Subcutaneous abdominal adipose tissue (tissue), 5 donors: Measurements from ENCODE around the gene CRNN.

Experiments used
- H3K27ac ChIP-seq: one replicate; pipeline ENCODE4 v1.7.0; 2013; ENCODE audit warnings: low read depth, mild to moderate bottlenecking, inconsistent platforms, low read length, moderate library complexity
- H3K27me3 ChIP-seq, 5 donors: one replicate each; pipeline ENCODE4 v1.7.0; 2013; ENCODE audit warnings: low read length in 5 of 5, inconsistent platforms in 1 of 5; ENCODE audit not compliant: control insufficient read depth in 5 of 5, insufficient read depth in 4 of 5
- H3K36me3 ChIP-seq, 5 donors: one replicate each; pipeline ENCODE4 v1.7.0; 2013; ENCODE audit warnings: low read length in 5 of 5; ENCODE audit not compliant: control insufficient read depth in 5 of 5, insufficient read depth in 5 of 5
- H3K4me1 ChIP-seq, 5 donors: one replicate each; pipeline ENCODE4 v1.7.0; 2013; ENCODE audit warnings: low read length in 5 of 5, mild to moderate bottlenecking in 3 of 5, moderate library complexity in 1 of 5; ENCODE audit not compliant: control insufficient read depth in 5 of 5, insufficient read depth in 5 of 5
- H3K4me3 ChIP-seq, 5 donors: one replicate each; pipeline ENCODE4 v1.7.0; 2013; ENCODE audit warnings: low read length in 5 of 5, low read depth in 1 of 5
- H3K9ac ChIP-seq, 5 donors: one replicate each; pipeline ENCODE4 v1.7.0; 2013; ENCODE audit warnings: low read length in 5 of 5, mild to moderate bottlenecking in 4 of 5, moderate library complexity in 3 of 5
- H3K9me3 ChIP-seq, 5 donors: one replicate each; pipeline ENCODE4 v1.7.0; 2013; ENCODE audit warnings: low read length in 5 of 5; ENCODE audit not compliant: control insufficient read depth in 5 of 5
- donor health status: healthy.
- donor health status: healthy.
- donor health status: healthy.
- donor health status: healthy.
- donor health status: healthy.

Gene CRNN

GRCh38 chr1:152413909-152414308, at the start of gene CRNN:
Gene CRNN (minus strand): TSS chr1:152414263. CDS start chr1:152412233, 2,030 bp downstream.
- Histone ChIP-seq H3K9me3 (no peaks in the 10 kb centered on the region), H3K4me1 (no peaks in the 10 kb centered on the region), H3K27ac (no peak within 1 kb of the TSS), H3K9ac (no peak within 1 kb of the TSS), H3K36me3 (no peaks in the 10 kb centered on the region), H3K4me3 (no peak within 1 kb of the TSS), H3K27me3 (peaks cover 0 to 5% (median 3%) of the 10 kb centered on the region in 5 donors)

- Histone ChIP-seq H3K4me1 (peaks cover 0 to 6% (median 4%) of the 10 kb centered on the region in 5 donors), H3K27ac (no peak overlapping the region), H3K27me3 (no peaks in the 10 kb centered on the region), H3K9me3 (no peaks in the 10 kb centered on the region), H3K36me3 (no peaks in the 10 kb centered on the region), H3K4me3 (no peak overlapping the region), H3K9ac (no peak overlapping the region)
These were observed 48.6 kb upstream of the CRNN start for GRCh38 chr1:152462636-152463035.

- no peaks in the 10 kb centered on the region for H3K36me3 ChIP-seq
- H3K4me3 ChIP-seq = no peak overlapping the region
- H3K27ac ChIP-seq = no peak overlapping the region
- H3K4me1 ChIP-seq = peaks cover 0 to 6% (median 4%) of the 10 kb centered on the region in 5 donors
- H3K27me3 ChIP-seq = peaks cover 0 to 3% (median 0%) of the 10 kb centered on the region in 5 donors
- H3K9ac ChIP-seq = no peak overlapping the region
- H3K9me3 ChIP-seq = no peaks in the 10 kb centered on the region
These were observed 47.5 kb upstream of the CRNN start for GRCh38 chr1:152461544-152461943.

- no peak overlapping the region for H3K9ac ChIP-seq
- peaks cover 0 to 6% (median 4%) of the 10 kb centered on the region in 5 donors for H3K4me1 ChIP-seq
- no peaks in the 10 kb centered on the region for H3K9me3 ChIP-seq
- peaks cover 0 to 3% (median 0%) of the 10 kb centered on the region in 5 donors for H3K27me3 ChIP-seq
- no peak overlapping the region for H3K4me3 ChIP-seq
- H3K36me3 ChIP-seq = no peaks in the 10 kb centered on the region
- H3K27ac ChIP-seq = no peak overlapping the region
These were observed 46.5 kb upstream of the CRNN start for GRCh38 chr1:152460529-152460899.

GRCh38 chr1:152459596-152460528, 45.8 kb upstream of the CRNN start:
- Histone ChIP-seq H3K4me1 (peaks cover 0 to 6% (median 4%) of the 10 kb centered on the region in 5 donors), H3K4me3 (peak overlapping the region in 4 of 5 donors; percentile 4 to 43 (median 42)), H3K9ac (peak overlapping the region in 2 of 5 donors; percentile 13 to 57), H3K9me3 (no peaks in the 10 kb centered on the region), H3K27ac (no peak overlapping the region), H3K27me3 (peaks cover 0 to 3% (median 0%) of the 10 kb centered on the region in 5 donors), H3K36me3 (no peaks in the 10 kb centered on the region)

GRCh38 chr1:152458384-152459185, 44.5 kb upstream of the CRNN start:
- Histone ChIP-seq H3K9me3 (no peaks in the 10 kb centered on the region), H3K4me1 (peaks cover 0 to 6% (median 4%) of the 10 kb centered on the region in 5 donors), H3K4me3 (no peak overlapping the region), H3K36me3 (no peaks in the 10 kb centered on the region), H3K27me3 (peaks cover 0 to 3% (median 0%) of the 10 kb centered on the region in 5 donors), H3K27ac (no peak overlapping the region), H3K9ac (no peak overlapping the region)

- no peak overlapping the region for H3K27ac ChIP-seq
- H3K4me1 ChIP-seq = peaks cover 0 to 6% (median 4%) of the 10 kb centered on the region in 5 donors
- no peaks in the 10 kb centered on the region for H3K9me3 ChIP-seq
- no peak overlapping the region for H3K4me3 ChIP-seq
- peaks cover 0 to 3% (median 0%) of the 10 kb centered on the region in 5 donors for H3K27me3 ChIP-seq
- H3K36me3 ChIP-seq = no peaks in the 10 kb centered on the region
- no peak overlapping the region for H3K9ac ChIP-seq
These were observed 43.5 kb upstream of the CRNN start for GRCh38 chr1:152457561-152457960.

- no peak overlapping the region for H3K4me3 ChIP-seq
- H3K4me1 ChIP-seq = peaks cover 0 to 6% (median 4%) of the 10 kb centered on the region in 5 donors
- no peaks in the 10 kb centered on the region for H3K9me3 ChIP-seq
- H3K36me3 ChIP-seq = no peaks in the 10 kb centered on the region
- H3K27ac ChIP-seq = no peak overlapping the region
- no peak overlapping the region for H3K9ac ChIP-seq
- peaks cover 0 to 3% (median 0%) of the 10 kb centered on the region in 5 donors for H3K27me3 ChIP-seq
These were observed 43.0 kb upstream of the CRNN start for GRCh38 chr1:152457071-152457470.

GRCh38 chr1:152451254-152451653, 37.2 kb upstream of the CRNN start:
- Histone ChIP-seq H3K36me3 (no peaks in the 10 kb centered on the region), H3K4me1 (no peaks in the 10 kb centered on the region), H3K4me3 (no peak overlapping the region), H3K27ac (no peak overlapping the region), H3K9ac (no peak overlapping the region), H3K27me3 (peaks cover 0 to 4% (median 0%) of the 10 kb centered on the region in 5 donors), H3K9me3 (no peaks in the 10 kb centered on the region)

- H3K27me3 ChIP-seq = peaks cover 0 to 5% (median 0%) of the 10 kb centered on the region in 5 donors
- no peaks in the 10 kb centered on the region for H3K36me3 ChIP-seq
- no peaks in the 10 kb centered on the region for H3K9me3 ChIP-seq
- no peak overlapping the region for H3K27ac ChIP-seq
- no peak overlapping the region for H3K9ac ChIP-seq
- H3K4me3 ChIP-seq = no peak overlapping the region
- no peaks in the 10 kb centered on the region for H3K4me1 ChIP-seq
These were observed 35.6 kb upstream of the CRNN start for GRCh38 chr1:152449661-152450060.
